IPS DF 4.7 (cell line): ENCODE measurements around the gene KRT40.

Experiments used
- DNase-seq: peaks from one replicate; pipeline ENCODE4 v3.0.0-alpha.2; 2013; ENCODE audit warnings: low spot score; ENCODE audit errors: extremely low read depth

KRT40 gene

GRCh38 chr17:40997361-40997760 is 13.2 kb upstream of the KRT40 start:
- no peak for DNase-seq

DNA sequence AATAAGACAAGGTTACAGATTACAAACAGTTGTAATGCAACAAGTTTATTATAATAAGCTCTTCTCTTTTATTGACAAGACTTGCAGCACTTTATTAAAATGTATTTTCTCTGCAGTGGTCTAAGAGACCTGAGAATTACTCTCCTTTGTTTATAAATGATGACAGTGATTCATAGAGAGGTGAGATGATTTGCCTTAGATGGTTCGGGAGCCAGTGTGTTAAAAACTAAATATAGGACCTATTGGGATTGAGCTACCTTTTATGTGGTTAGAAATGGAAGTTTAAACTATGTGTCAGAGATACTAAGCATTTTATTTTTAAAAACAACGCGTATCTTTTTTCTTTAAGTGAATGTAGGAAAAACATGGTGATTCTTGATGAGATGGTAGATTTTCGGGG is 12.7 kb upstream of the KRT40 start:
- no peak for DNase-seq

GRCh38 chr17:40995116-40995515 is 11.0 kb upstream of the KRT40 start:
- no peak for DNase-seq

- DNase-seq, result no peak
Observed at GRCh38 chr17:40993839-40994238, 9.7 kb upstream of the KRT40 start, which contains the start of gene KRTAP3-3. Gene KRTAP3-3 (minus strand): TSS chr17:40994164. CDS start chr17:40994097, 67 bp downstream.

DNA sequence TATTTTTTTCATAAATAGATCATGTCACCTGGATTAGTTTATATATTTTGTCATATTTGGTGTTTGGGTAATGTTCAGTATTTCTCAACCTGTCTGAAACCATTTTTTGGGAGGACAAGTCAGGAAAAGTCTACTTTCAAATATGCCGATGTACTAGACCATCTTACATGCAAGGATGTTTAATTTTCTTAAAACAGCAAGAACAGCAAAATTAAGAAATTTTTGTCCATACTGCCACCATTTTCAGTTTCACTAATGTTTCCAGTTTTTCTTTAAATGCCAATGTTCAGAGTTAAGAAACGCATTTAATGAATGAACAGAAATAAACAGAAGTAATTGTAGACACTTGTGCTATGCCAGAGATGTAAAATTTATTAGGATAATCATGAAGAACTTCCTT is 9.0 kb upstream of the KRT40 start:
- no peak for DNase-seq

- no peak for DNase-seq
Observed at GRCh38 chr17:40992666-40993065, 8.5 kb upstream of the KRT40 start.

DNA sequence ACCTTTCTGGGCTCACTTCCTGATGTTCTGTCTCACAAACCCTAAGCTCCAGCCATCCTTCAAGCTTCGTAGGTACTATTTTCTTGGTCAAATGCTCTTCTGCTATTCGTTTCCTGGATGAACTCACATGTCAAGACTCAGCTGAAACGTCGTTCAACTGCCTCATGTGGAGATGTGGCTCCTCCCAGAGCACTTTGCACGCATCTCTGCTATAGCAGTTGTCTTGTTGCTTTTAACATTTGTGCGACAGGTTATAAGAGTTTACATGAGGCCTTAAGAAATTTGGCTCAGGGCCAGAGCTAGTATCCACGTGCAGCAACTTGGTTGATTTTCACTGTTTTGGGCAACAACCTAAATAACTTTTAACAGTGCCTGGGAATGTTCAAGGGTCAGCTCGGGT is 2.8 kb upstream of the KRT40 start:
- no peak for DNase-seq

- no peak for DNase-seq
Observed at GRCh38 chr17:40981115-40981514, 3.0 kb downstream of the KRT40 start.

- no peak for DNase-seq
Observed at GRCh38 chr17:40980596-40980995, 3.5 kb downstream of the KRT40 start.

DNA sequence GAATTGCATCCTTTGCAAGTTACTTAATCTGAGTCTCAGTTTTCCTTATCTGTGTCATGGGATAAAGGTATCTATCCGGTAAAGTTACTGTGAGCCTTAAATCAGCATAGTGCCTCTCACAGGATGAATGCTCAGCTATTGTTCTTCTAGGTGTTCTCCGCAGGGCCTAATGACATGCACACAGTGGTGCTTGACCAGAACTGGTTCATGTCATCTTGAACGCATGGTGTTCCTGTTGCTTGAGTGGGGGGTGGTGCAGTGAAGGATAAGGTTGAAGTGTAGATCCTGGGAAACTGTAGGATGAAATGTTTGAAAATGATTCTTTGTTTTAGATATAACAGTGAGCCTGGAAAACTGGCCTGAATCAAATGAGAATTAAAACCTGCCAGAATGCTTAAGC is 4.0 kb downstream of the KRT40 start:
- DNase-seq, result no peak

- DNase-seq, result no peak
Observed at GRCh38 chr17:40978575-40979151, 5.5 kb downstream of the KRT40 start.

GRCh38 chr17:40975516-40975915 is 8.6 kb downstream of the KRT40 start:
- no peak for DNase-seq

- no peak for DNase-seq
Observed at GRCh38 chr17:40974366-40974765, 9.8 kb downstream of the KRT40 start.

DNA sequence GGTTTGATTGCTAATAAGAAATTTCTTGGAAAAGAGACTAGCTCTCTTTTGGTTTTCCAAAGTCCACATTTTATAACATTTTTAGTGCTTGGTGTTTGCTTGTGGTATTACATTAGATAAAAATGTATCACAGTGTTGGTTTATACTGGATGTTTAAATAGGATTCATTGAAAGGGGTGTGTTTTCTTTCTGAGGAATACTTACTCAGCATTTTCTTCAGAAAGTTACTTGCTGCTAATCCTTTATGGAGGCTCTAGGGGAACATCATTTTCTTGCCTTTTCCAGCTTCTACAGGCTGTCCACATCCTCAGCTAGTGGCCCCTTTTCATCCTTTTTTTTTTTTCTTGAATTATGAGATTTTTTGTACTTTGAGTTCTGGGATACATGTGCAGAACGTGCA is 16.5 kb downstream of the KRT40 start:
- DNase-seq, result no peak

DNA sequence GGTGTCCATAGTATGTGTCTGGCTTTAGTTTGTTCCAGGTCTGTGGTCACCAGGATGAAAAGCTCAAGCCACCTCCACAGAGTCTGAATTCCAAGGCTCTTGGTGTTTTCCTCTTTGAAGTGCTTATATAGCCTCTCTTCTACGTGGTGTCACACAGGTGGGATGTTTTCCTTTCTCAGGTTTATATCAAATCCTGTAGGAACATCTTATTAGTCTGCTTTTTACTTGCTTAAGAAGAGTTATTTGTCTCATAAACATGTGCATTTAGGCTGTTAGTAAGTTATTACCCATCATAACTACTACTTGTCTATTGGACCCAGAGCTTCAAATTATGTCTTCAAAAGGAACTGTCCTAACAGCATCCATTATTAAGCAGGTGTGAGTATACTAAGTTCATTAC is 17.3 kb downstream of the KRT40 start, which contains the start of gene KRT39:
Gene KRT39 (minus strand): TSS at position 101 of the 400 bp plus-strand sequence. CDS start 92 bp downstream, at position 9.
- no peak for DNase-seq

DNA sequence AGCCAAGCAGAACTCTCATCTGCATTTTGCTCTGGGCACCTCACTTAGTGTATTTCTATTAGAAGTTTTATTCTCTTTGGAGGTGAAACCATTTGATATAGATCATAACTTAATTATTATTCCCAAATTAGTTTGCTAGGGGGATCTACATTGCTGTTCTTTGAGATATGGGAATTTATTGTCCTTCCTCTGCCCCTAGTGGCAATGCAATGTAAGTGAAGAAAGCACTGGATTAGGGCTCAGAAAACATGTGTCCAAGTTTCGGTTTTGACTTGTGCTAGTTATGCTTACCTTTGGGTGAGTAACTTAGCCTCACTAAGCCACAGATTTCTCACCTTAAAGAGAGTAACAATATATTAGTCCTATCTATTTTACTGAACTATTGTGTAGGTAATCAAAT is 20.3 kb downstream of the KRT40 start:
- no peak for DNase-seq

DNA sequence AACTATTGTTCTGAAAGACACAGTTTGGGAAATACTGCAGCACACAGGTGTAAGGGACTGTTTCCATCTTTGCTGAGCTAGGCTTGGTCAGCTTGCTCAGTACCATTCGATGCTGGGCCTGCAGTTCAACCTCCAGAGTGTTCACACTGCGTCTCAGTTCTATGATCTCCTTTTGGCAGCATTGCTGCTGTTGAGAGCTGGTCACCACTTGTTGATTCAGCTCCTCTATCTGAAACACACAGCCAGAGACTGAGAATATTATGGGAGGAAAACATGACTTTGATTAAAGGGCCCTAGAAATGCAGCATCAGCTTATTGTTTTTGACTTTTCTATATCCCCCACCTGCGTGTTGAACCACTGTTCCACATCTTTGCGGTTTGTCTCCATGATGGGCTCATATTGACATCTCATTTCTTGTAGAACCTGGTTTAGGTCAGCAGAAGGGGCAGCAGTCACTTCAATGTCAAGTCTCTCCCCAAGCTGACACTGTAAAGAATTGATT is 22.0 kb downstream of the KRT40 start:
- DNase-seq, result no peak

DNA sequence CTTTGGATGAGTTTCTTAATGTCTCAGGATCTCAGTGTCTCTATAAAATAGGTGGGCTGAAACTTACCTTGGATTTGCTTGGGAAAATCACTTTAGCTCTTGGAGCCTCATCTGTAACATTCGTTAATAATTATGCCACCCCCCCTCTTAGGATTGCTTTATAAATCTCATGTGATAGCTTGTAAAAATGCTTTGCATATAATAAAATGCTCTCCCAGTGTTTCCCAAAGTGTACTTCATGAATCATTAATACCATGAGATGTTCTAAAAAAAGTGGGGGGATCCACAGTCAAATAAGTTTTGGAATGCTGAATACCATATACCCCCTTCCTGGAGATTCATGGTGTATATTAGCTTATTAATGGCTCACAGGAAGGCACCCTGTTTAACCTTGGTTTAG is 22.5 kb downstream of the KRT40 start:
- no peak for DNase-seq

- no peak for DNase-seq
Observed at GRCh38 chr17:40960144-40960543, 24.0 kb downstream of the KRT40 start.

GRCh38 chr17:40958086-40958953 is 25.8 kb downstream of the KRT40 start:
- DNase-seq, result no peak

DNA sequence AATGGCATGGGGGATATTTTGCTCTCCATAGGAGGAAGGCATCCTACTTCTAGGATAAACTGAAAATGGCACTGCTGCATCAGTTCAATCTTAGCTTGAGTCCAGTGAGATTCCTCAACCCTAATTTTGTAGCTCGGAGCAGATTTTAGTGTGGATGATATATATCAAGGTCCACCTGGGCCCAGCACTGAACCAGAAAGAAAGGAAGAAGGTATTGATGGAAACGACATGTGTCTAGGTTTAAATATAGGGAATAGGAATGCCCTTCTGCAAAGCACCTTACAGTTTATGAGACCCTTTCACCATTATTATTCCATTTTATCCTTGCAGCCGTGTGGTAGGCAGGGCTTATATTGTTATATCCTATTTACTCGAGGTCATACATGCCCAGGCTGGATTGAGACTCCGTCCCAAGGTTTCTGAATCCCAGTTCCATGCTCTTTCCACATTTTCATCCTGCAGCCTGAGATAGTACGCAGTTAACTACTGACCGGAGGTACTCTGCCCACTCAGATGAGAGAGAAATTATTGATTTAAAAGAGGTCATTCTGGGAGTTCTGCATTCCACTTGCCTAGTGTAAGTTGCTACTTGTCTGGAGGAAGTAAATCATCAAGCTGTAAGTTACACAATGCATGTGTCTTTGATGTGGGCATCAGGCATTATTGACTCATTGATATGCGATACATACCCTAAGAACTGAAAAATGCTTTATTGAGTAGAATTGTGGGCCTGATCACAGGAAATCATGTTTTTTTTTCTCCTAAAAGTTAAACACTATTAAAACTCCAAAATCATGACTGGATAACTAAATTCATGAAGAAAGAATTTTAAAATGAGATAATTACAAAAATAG is 27.5 kb downstream of the KRT40 start:
- DNase-seq, result no peak

GRCh38 chr17:40953881-40954280 is 30.2 kb downstream of the KRT40 start:
- DNase-seq, result no peak
